CD14-positive monocyte (primary cell): ENCODE measurements around the gene PHACTR2. TPM values are rescaled to one million over a fixed set of nuclear protein-coding genes. Genes with fewer than 3 reads are reported as not detected.

Experiments
- DNase-seq, 3 donors: peaks; one replicate each; pipeline ENCODE4 v3.0.0-alpha.2; 2011 to 2022
- H2AFZ ChIP-seq: 2 replicates; pipeline ENCODE4 v1.6.0; 2012; ENCODE audit warnings: mild to moderate bottlenecking, low read depth, low read length, inconsistent platforms; ENCODE audit not compliant: insufficient read depth, poor library complexity, severe bottlenecking
- H3K27ac ChIP-seq, 2 donors: 1 replicate in 1 of 2; 2 replicates in 1 of 2; pipeline ENCODE4 v1.5.1; 2012 to 2013; ENCODE audit warnings: low read length in 2 of 2, control low read depth in 1 of 2, inconsistent platforms in 1 of 2, low read depth in 1 of 2, mild to moderate bottlenecking in 1 of 2
- H3K27me3 ChIP-seq, 2 donors: one replicate each; pipeline versions ENCODE4 v1.6.0 to v1.6.1; 2011 to 2013; ENCODE audit warnings: low read length in 2 of 2; ENCODE audit not compliant: control insufficient read depth in 2 of 2, insufficient read depth in 2 of 2
- H3K36me3 ChIP-seq, 2 donors: replicated peaks in 1 of 2; 1 replicate in 1 of 2; 2 replicates in 1 of 2; pipeline versions ENCODE4 v1.5.1 to v1.6.1; 2012 to 2013; ENCODE audit warnings: low read length in 2 of 2, control low read depth in 1 of 2, inconsistent platforms in 1 of 2, mild to moderate bottlenecking in 1 of 2; ENCODE audit not compliant: insufficient read depth in 2 of 2, control insufficient read depth in 1 of 2
- H3K4me1 ChIP-seq, 2 donors: 1 replicate in 1 of 2; 2 replicates in 1 of 2; pipeline versions ENCODE4 v1.5.1 to v1.6.1; 2012 to 2013; ENCODE audit warnings: low read length in 2 of 2, control low read depth in 1 of 2, inconsistent platforms in 1 of 2, mild to moderate bottlenecking in 1 of 2, moderate library complexity in 1 of 2; ENCODE audit not compliant: insufficient read depth in 2 of 2, control insufficient read depth in 1 of 2
- H3K4me2 ChIP-seq: replicated peaks from 2 replicates; pipeline ENCODE3; 2012; ENCODE audit warnings: low read length, moderate library complexity, mild to moderate bottlenecking; ENCODE audit not compliant: poor library complexity, severe bottlenecking; ENCODE audit errors: extremely low read depth
- H3K4me3 ChIP-seq, 3 experiments: fragments of 200-600 bp in 1 of 3; sonication (generic) in 1 of 3; replicated peaks in 1 of 3; 1 replicate in 2 of 3; 2 replicates in 1 of 3; pipeline ENCODE4 v1.5.1; 2011 to 2013; ENCODE audit warnings: low read length in 3 of 3, mild to moderate bottlenecking in 3 of 3, control low read depth in 2 of 3, low read depth in 2 of 3, inconsistent platforms in 1 of 3, moderate library complexity in 1 of 3
- H3K79me2 ChIP-seq: 2 replicates; pipeline ENCODE4 v1.6.0; 2012; ENCODE audit warnings: mild to moderate bottlenecking, control low read depth, inconsistent platforms, low read length, moderate library complexity; ENCODE audit not compliant: insufficient read depth
- H3K9ac ChIP-seq: 2 replicates; pipeline ENCODE4 v1.6.0; 2017; ENCODE audit warnings: low read length, mild to moderate bottlenecking; ENCODE audit not compliant: insufficient read depth, poor library complexity, severe bottlenecking
- H3K9me3 ChIP-seq, 2 donors: replicated peaks in 1 of 2; 1 replicate in 1 of 2; 2 replicates in 1 of 2; pipeline versions ENCODE4 v1.5.1 to v1.6.1; 2012 to 2013; ENCODE audit warnings: low read length in 2 of 2, control low read depth in 1 of 2; ENCODE audit not compliant: control insufficient read depth in 1 of 2, insufficient read depth in 1 of 2
- H4K20me1 ChIP-seq: 2 replicates; pipeline ENCODE4 v1.6.0; 2012; ENCODE audit warnings: mild to moderate bottlenecking, low read length, control low read depth, moderate library complexity; ENCODE audit not compliant: insufficient read depth
- H3K27ac Mint-ChIP-seq, 7 donors: one replicate each; pipeline ENCODE4 v1.8.0; 2020; ENCODE audit warnings: mild to moderate bottlenecking in 7 of 7, mixed read lengths in 7 of 7, moderate library complexity in 6 of 7, inconsistent platforms in 2 of 7
- H3K27me3 Mint-ChIP-seq, 3 donors: one replicate each; pipeline ENCODE4 v1.8.0; 2021 to 2022; ENCODE audit warnings: low read depth in 3 of 3, mild to moderate bottlenecking in 3 of 3, mixed read lengths in 3 of 3, moderate library complexity in 3 of 3, inconsistent platforms in 1 of 3
- H3K36me3 Mint-ChIP-seq, 2 donors: one replicate each; pipeline ENCODE4 v1.8.0; 2020; ENCODE audit warnings: mixed read lengths in 2 of 2, inconsistent platforms in 1 of 2, mild to moderate bottlenecking in 1 of 2
- H3K4me1 Mint-ChIP-seq: one replicate; pipeline ENCODE4 v1.8.0; 2020; ENCODE audit warnings: mild to moderate bottlenecking, mixed read lengths
- H3K4me3 Mint-ChIP-seq, 2 donors: one replicate each; pipeline ENCODE4 v1.8.0; 2020; ENCODE audit warnings: mild to moderate bottlenecking in 2 of 2, mixed read lengths in 2 of 2, moderate library complexity in 1 of 2
- H3K9me3 Mint-ChIP-seq, 7 donors: one replicate each; pipeline ENCODE4 v1.8.0; 2020 to 2022; ENCODE audit warnings: mixed read lengths in 7 of 7, mild to moderate bottlenecking in 6 of 7, moderate library complexity in 6 of 7, inconsistent platforms in 2 of 7
- CTCF ChIP-seq: fragments of 200-600 bp; IDR thresholded peaks from one replicate; pipeline ENCODE4 v1.8.0; 2022; ENCODE audit warnings: antibody characterized with exemption, mild to moderate bottlenecking
- WGBS: methylation state at CpG from one replicate; pipeline ENCODE4 v1.1.5; 2013; ENCODE audit warnings: missing lambda C conversion rate; ENCODE audit not compliant: insufficient coverage; 5-methylcytosine and 5-hydroxymethylcytosine counted together
- intact Hi-C, 2 donors: fragments of 100-400 bp; cut with micrococcal nuclease; formaldehyde crosslinking; loops; one replicate each; pipeline versions ENCODE4 v1.15.0 to v1.15.1; 2023
- polyA minus RNA-seq: library from RNA; depleted of rRNA, polyadenylated mRNA; stranded (reverse); fragments of >200 nt; gene quantifications from 2 replicates; pipeline ENCODE4 v1.2.3, GENCODE V29; 2012
- polyA plus RNA-seq, 3 donors: library from polyadenylated mRNA; depleted of rRNA in 1 of 3; unstranded in 2 of 3; stranded (reverse) in 1 of 3; fragments of 300-500 nt in 2 of 3; fragments of >200 nt in 1 of 3; fragmentation: Illumina TruSeq in 2 of 3; gene quantifications; 1 replicate in 2 of 3; 2 replicates in 1 of 3; pipeline ENCODE4 v1.2.3, GENCODE V29; 2012 to 2021
- total RNA-seq, 12 experiments: library from RNA in 1 of 12; stranded (reverse) in 1 of 12; fragments of 120-200 nt in 1 of 12; gene quantifications; one replicate each; pipeline ENCODE4 v1.2.4 and lab custom pipeline; 2013 to 2026; ENCODE audit warnings: mixed read lengths in 6 of 12, inconsistent platforms in 1 of 12

Gene PHACTR2
- total RNA-seq (2013): 37.7 TPM
- polyA plus RNA-seq (10 to 100 TPM in 2 of 3 donors, 1 to 10 TPM in 1; 9.6 to 11.6 (median 11.2) TPM), polyA minus RNA-seq (12.6 and 25.5 TPM in 2 replicates), total RNA-seq (lab: John Stamatoyannopoulos, UW) (53.6 to 92.0 (median 66.5) reads per million in 11 experiments)

- peaks cover 0 to 6% (median 5%) of the 10 kb centered on the region in 3 donors for H3K27me3 Mint-ChIP-seq
- no peak for TF ChIP-seq CTCF
- peaks cover 27% of the 10 kb centered on the region for H3K4me1 Mint-ChIP-seq
- H3K4me3 Mint-ChIP-seq: peak within 1 kb of the TSS; percentile 85 to 90
- peaks cover 8 to 16% of the 10 kb centered on the region in 2 donors for H3K4me1 ChIP-seq
- peak within 1 kb of the TSS; percentile 93 for H3K4me2 ChIP-seq
- H3K36me3 Mint-ChIP-seq: peaks cover 10 to 11% of the 10 kb centered on the region in 2 donors
- H3K27ac ChIP-seq: peak within 1 kb of the TSS in 1 of 2 donors; percentile 67
- peaks cover 4 to 5% of the 10 kb centered on the region in 2 donors for H3K9me3 ChIP-seq
- WGBS: under 1% methylated on average over 60 of the region's 69 CpGs
- peak within 1 kb of the TSS; percentile 75 for H3K9ac ChIP-seq
- peaks cover 3 to 15% (median 7%) of the 10 kb centered on the region in 7 donors for H3K9me3 Mint-ChIP-seq
- no peaks in the 10 kb centered on the region for H3K36me3 ChIP-seq
- intact Hi-C loops: no loop called here
- peaks cover 53% of the 10 kb centered on the region for H3K79me2 ChIP-seq
- H2AFZ ChIP-seq: peak within 1 kb of the TSS; percentile 80
- peak within 1 kb of the TSS; percentile 61 to 95 (median 76) for H3K4me3 ChIP-seq
- DNase-seq: peak; percentile 33 to 69 (median 38)
- peaks cover 2% of the 10 kb centered on the region in 2 donors for H3K27me3 ChIP-seq
- peak within 1 kb of the TSS in 3 of 7 donors; percentile 13 to 83 (median 72) for H3K27ac Mint-ChIP-seq
- H4K20me1 ChIP-seq: peaks cover 61% of the 10 kb centered on the region
Observed at GRCh38 chr6:143677891-143678791, at the start of gene PHACTR2. TSS of gene PHACTR2 (plus strand) at chr6:143677965. CDS start at chr6:143678164, 199 bp downstream.
